Hippocampal formation (tissue), 2 donors: ENCODE measurements around the gene ATP1A3.
"Not testable (repeated sequence)": the region's sequence is repeated elsewhere in the genome, so short reads cannot be mapped to it uniquely, and the experiment has no call there.

ENCODE experiments used
- DNase-seq, 2 donors: peaks; one replicate each; lab custom pipeline; 2025; lab: John Stamatoyannopoulos, UW

ATP1A3 gene

DNA sequence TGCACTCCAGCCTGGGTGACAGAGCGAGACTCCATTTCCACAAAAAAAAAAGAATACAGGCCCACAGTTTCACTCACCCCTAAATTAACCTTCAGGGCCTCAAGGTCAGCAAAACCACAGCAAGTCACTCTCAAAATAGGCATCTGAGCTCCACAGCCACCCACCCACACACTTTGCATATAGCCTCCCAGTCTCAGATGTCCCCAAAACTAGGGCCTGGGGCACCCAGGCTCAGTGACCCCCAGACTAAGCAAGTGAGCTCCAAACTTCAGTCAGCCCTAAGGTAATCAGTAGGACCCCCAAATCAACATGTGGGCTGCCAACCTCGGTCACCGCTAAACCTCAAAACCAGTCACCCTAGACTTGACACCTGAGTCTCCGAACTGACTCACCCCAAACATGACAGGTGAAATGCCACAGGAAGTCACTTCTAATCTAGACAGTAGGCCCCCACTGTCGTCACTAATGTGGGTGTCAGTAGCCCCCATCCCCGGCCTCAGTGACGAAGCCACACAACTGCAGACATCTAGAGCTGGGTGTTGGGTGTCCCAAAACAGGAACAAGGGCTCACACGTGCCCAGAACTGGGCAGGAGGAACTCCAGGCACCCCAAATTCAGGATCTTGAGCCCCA is 48.8 kb downstream of the ATP1A3 start:
- no peak for DNase-seq

DNA sequence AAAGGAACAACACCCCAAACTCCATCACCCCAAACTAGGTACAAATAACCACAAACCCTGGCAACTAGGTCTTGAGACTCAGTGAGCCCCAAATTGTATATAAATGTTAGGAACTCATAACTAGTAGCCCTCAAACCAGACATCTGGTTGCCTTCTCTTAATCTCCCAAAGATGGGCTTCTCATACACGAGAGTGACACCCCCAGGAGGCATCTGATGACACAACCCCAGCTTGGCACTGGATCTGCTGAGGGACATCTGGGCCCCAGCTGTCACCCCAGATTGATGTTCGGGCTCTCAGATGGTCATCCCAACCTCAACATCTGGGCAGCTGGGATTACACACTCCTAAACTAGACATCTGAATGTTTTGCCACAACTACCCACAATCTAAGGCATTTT is 49.7 kb downstream of the ATP1A3 start:
- DNase-seq = no peak

DNA sequence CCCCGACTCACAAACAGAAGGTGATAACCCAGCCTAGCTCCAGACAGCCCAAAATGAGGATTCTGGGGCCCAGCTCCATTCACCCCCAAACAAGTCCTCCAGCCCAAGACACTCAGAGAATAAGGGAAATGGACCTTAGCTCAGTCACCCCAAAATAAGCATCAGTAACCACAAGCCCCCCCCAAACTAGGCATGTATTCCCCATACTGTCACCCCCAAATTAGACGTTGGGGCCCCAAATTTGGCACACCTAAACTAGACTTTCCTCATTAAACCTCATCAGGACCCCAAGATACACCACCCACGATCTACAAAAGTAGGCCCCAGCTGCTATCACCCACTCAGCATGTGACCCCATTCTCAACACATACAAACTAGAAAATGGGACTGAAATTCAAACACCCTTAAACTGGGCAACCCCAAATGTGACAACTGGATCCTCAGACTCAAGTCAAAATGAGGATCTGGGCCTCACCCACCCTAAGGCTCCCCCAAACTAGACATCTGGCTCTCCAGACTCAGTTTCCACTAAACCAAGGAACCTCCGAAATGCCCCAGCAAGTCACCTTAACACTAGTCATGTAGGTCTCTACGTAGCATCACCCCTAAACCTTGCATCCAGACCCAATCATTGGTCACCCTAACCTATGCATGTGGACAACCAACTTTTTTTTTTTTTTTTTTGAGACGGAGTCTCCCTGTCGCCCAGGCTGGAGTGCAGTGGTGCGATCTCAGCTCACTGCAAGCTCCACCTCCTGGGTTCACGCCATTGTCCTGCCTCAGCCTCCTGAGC is 52.4 kb downstream of the ATP1A3 start:
- no peak for DNase-seq

DNA sequence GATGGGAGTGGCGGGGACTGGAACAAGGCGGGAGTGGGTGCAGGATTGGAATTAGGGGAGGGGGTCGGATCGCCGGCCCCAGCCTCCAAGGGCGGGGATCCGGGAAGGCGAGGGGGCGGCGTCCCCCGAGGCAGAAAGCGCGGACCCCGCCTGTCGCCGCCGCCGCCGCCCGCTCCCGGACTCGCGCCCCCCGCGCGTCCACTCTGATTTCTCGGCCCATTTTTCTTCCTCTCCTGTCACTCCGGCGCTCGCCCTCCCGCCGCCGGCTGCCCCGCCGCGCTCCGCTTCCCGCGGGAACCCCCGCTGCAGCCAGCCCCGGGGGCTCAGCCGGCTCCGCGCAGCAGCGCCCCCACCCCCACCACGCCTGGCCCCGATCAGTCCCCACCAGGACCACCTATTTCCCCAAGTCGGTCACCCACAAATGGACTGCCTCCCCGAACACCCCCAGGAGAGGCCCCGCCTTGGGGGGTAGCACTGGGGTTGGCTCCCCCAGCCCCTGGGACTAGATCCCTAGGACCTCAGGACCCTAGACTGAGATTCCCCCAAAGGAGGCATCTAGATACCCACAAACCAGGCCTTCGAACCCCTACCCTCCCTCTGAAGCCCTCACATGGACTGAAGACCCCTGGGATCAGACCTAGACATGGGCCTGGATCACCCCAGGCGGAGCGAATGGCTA is 53.2 kb downstream of the ATP1A3 start:
- DNase-seq = no peak

DNA sequence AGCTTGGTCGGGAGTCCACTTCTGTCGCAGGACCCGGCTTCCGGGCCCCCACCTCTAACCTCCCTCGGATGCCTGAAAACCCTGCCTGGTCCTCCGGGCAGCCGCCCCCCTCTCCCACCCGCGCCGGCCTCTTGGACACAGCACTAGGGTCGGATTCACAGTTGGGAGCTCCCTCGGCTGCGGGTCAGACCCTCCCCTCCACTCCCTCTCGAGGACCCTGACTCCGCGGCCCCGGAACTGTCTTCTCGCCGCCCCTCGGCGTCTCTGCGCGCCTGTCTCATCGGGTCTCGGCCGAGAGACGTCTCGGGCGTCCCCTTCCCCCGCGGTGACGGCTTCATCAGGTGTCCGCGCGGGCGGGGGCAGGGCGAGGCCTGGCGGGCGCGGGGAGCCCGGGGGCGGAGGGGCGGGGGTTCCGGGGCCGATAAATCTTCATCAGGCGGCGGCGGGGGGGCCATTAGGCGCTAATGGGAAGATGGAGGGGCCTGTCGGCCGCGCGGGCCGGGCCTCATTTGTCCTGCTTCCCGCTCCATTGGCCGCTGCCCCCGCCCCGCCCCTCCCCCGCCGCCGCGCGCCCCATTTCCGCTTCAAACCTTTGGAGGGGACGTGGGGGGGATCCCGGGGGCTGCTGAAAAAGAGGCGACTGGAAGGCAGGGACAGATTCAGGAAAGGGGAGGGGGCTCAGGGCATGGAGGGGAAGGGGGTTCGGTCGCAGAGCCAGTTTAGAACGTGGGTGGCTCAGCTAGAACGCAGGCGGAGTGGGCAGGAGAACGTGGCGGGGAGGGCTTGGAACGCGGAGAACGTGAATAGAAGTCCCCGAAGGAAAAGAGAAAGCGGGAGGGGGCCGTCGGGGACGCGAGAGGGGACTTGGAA is 53.9 kb downstream of the ATP1A3 start:
- no peak for DNase-seq

DNA sequence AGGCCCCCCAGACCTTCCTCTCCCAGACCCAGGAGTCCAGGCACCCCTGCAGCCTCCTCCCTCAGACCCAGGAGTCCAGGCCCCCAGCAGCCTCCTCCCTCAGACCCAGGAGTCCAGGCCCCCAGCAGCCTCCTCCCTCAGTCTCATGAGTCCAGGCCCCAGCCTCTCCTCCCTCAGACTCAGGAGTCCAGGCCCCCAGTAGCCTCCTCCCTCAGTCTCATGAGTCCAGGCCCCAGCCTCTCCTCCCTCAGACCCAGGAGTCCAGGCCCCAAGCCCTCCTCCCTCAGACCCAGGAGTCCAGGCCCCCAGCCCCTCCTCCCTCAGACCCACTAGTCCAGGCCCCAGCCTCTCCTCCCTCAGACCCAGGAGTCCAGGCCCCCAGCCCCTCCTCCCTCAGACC is 54.8 kb downstream of the ATP1A3 start:
- DNase-seq = not testable (repeated sequence)

DNA sequence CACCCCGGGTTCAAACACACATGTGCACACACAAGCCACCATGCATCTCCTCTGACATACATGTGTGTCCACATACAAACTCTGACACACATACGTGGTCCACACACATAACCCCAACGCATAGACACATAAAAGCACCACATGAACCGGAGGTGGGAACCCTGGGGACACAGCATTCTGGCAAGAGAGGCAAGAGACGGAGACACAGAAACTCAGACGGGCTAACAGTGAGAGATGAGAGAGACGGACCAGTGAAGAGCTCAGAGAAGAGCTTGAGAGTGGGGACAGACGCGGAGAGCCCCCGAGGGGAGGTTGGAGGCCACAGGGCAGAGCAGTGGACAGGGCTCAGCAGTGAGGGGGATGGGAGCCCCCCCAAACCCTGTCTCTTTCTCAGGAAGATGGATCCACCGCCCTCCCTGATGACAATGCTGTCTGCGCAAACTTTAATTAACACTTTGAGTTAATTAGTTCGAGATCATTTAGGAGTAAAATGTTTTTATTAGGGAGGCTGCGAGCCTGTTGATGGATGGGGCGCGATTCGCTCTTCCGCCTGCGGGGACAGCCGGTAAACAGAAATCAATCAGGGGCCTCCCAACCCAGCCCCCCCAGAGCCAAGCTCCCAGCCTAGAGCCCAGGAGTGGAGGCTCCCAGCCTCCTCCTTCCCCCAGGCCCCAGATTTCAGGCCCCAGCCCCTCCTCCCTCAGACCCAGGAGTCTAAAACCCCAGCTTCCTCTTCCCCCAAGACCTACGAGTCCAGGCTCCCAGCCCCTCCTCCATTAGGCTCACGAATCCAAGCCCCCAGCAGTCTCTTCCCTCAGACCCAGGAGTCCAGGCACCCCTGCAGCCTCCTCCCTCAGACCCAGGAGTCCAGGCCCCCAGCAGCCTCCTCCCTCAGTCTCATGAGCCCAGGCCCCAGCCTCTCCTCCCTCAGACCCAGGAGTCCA is 56.2 kb downstream of the ATP1A3 start:
- DNase-seq = no peak

DNA sequence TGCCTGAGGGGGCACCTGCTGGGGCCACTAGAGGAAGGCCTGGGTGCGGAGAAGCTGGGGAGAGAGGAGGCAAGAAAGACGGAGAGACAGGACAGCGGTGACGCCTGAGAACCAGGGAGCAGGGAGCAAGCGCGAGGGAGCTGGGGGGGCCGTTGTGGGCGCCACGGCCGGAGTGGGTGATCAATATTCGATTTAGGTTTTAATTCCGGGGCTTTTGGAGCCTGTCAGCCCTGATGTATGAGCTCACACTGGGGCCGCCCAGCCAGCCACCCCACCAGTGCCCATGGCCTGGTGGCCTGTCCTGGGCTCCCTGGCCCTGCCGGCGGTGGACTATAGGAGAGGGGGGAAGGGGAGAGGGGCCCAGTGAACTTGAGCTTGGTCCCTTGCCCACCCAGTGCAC is 57.1 kb downstream of the ATP1A3 start:
- no peak for DNase-seq

DNA sequence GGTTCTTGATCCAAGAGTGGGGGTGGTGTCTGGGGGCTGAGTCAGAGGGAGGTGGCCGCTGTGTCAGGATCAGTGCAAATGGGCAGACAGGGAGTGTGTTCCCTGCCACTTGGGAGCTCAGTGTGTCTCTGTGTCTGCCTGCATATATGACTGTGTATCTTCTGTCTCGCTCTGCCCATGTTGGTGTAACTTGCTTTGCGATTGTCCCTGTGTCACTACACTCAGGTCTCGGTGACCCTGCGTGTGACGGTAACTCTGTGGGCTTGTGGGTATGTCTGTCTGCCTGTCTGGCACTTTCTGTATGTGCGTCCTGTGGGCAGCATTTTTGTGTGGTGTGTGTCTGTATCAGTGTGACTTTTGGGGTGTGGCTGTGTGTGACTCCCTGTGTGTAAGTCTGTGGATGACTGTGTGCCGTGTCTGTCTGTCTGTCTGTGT is 57.6 kb downstream of the ATP1A3 start:
- no peak for DNase-seq

DNA sequence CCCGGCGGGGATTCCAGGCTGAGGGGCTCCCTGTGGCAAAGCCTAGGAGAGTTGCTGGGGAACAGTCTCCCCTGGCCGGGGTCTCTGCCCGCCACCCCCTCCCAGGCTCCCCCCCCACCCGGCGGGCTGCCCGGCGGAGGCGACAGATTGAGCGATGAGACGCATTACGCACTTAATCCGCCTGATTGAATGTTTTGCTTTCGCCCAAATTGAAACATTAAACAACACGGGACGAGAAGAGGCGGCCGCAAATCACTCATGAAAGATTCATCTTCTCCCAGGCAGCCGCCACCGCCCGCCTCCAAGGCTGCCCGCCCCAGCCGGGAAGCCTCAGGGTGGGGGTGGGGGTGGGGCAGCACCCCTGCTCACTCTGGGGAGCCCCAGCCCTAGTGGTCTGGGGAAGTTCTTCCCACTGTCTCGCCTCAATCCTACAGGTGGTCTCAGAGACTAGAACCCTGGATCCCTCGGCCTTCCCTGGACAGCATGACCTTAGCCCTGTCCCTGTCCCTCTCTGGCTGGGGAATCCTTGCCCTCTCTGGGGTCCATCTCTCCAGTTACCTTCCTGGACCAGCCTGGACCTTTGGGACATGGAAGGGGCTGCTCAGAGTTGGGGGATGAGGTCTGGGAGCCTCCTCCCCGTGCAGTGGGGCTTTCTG is 58.1 kb downstream of the ATP1A3 start:
- no peak for DNase-seq

DNA sequence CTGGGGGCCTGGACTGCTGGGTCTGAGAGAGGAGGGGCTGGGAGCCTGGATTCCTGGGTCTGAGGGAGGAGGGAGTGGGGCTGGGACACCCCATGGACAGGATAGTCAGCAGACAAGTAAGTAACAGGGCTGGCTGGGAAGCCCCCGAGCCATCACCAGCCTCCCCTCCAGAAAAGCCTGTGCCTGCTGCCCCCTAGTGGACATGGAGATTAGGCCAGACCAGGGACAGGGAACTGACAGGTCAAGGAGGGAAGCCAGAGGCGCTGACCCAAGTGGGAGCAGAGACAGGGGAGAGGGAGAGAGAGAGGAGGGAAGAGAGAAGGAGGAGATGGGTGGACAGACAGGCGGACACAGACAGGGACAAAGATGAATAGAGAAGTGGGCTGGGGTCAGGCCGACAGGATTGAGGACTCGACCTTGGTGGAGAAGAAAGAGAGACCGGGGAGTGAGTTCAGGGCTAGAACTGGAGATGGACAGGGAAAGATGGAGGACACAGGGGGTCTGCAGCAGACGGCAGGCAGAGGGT is 59.1 kb downstream of the ATP1A3 start:
- peak; percentile 3 to 32 for DNase-seq

DNA sequence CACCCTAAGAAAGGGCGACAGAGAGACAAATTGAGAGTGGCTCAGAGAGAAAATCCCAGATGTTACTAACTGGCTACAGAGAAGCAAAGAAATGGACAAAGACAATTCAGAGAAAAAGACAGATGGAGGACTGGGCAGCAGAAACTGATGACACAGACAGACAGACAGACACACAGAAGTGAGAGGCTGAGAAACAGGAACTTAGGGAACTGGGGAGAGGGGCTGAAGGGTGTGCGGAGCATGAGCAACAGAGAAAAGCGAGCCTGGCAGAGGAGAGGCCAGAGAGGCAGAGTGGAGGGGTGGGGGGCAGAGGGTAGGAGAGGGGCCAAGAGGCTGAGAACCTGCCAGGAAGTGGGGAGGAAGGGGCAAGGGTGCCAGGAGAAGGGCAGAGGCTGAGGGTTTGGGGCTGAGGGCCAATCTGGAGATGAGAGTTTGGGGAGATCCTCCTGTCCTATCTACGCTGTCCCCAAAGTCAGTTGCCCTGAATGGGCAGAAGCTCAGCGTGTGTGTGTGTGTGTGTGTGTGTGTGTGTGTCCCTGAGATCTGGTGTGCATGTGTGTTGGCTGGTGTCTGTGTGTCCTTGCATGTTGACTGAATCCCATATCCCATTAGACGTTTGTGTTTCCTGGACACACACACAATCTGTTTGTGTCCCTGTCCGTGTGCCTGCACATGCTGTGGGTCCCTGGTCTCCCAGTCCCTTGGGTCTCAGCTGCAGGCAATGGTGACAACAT is 60.2 kb downstream of the ATP1A3 start:
- no peak for DNase-seq

DNA sequence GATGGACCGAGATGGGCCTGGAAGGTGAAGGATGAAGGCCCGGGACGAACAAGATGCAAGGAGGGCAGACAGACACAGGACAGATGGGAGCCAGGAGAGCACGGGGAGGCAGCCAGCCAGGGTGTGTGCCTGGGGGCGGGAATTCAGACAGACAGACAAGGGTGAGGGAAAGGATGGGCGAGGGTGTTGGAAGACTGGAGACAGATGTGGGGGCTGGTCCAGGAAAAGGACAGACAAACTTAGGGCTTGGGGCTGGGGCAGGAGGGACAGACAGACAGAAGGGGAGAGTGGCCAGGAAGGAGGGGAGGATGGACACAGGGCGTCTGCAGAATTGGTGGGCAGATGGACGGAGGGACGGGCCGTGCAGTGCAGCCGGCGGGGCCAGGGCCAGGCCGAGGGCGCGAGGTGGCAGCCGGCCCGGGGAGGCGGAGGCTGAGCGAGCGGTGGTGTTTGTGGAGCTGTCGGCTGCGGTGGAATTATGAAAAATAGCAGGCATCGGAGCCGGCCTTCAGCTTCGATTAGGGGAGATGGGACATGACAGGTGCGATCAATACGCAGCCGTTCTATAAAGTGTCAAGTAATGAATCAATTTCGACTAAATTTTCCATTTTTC is 61.2 kb downstream of the ATP1A3 start:
- DNase-seq = no peak

DNA sequence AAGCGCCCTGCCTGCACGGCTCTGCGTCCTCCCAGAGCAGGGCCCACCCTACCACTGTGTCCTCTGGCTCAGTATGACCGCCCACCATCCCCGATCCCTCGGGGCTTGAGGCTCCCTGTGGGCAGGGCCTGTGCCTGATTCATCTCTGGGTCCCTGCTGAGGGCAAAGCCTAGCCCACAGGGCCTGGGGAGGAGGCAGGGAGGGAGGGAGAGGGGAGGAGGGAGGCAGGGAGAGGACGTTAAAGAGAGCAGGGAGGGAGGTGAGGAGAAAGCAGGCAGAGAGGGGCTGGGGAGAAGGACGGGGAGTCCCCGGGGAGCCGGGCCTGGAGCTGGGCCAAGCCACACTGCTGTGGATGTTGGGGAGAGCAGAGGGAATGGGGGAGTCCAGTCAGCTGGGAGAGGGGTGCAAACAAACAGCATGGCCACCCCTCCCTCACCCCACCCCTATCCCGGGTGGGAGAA is 61.7 kb downstream of the ATP1A3 start:
- DNase-seq = no peak

DNA sequence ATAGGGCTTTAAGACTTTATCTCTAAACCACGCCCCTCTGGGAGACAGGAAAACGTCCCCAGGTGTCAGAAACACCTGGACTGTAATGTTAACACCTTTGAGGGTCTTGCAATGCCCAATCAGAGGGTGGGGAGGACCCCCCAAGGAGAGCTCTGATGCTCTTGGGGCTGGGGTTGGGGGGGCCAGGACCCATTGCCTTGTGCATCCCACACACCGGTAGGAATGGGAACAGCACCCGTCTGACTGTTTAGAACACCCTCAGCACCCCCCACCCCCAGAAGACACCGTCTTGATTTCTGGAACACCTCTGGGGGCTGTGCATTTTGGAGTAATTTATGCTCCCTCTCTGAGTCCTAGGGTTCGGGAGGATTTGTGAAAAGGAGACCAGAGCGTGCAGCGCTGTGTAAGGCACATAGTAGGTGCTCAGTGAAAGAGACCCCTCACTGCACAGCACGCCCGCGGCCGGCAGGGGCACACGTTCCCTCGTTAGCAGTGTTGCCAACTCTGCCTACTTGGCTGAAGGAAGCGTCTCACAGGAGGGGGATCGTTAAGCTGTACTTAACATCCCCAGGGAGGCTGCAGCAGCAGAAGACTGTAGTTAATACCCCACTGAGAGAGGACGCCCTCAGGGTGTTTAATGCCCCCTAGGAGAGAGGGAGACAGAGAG is 63.0 kb downstream of the ATP1A3 start:
- DNase-seq = no peak

DNA sequence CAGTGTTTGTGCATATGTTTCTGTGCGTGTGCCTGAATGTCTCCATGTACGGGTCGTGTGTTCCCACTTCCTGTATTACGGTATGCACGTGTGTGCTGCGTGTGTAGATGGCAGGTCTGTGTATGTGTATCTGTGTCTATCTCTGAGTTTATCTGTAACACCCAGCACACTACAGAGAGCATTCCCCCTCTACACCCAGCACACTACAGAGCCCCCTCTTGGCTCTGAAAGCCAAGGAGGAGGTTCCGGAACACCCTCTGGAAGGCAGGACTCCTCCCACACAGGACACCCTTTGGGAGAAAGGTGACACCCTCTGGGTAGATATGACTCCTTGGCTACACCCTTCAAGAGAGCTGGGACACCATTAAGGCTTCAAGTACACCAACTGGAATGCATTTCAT is 63.7 kb downstream of the ATP1A3 start:
- no peak for DNase-seq

DNA sequence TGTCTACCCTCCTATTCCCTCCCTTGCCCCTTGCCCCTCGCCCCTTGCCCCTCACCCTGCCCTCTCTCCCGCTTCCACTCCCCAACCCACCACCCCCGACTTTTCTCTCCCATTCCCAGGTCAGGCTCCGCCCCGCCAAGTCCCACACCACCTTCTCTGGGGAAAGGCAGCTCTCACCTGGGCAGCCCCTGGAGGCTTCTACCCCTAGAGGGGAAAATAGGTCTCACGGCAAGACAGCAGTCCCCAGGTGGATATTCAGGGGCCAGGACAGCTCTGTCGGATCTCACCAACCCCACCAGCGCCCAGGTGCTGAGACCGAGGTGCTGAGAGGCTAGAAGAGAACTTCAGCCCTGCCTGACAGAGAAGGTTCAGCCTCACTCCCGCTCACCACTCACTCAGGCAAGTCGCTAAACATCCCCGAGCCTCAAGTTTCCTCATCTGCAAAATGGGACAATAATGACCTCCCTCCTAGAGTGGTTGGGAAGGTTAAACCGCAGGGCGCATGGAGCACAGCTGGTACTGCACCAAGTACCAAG is 64.4 kb downstream of the ATP1A3 start:
- no peak for DNase-seq
